NCI-H82 (cell line): ENCODE measurements around the gene PDAP1.

ENCODE experiments used
- DNase-seq: peaks from one replicate; lab custom pipeline; 2025; lab: John Stamatoyannopoulos, UW

PDAP1 gene

DNA sequence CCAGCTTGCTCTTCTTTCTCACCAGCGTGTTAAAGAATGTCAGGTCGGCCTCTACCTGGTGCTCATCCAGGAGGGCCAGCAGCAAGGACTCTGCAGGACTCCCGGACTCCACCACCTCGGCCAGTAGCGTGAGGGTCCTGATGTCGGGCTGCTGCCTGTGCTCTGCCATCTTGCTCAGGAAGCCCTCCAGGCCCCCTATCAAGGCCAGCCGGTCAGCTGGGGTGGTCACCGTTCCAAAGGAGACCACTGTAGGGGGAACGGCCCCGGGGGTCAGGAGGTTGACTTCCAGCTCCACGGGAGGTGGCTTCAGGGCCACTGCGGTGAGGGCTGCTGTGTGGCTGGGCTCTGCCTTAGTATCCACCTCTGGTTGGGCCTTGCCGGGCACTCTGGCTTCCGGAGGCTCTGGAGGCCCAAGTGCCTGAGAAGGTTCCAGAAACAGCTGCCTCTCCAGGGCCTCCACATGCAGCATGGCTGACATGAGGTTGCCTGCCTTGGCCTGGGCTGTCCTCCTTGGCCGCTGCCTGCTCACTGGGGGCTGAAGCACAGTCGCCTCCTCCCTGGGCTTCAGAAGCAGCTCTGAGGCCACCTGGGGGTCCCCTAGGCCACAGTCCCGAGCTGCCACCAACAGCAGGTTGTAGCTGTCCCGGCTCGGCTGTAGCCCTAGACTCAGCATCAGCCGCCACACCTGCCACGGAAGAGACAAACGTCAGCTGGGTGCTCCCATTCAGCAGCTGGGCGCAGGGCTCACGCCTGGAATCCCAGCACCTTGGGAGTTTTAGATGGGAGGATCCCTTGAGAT is 16.7 kb upstream of the PDAP1 start:
- DNase-seq = no peak

DNA sequence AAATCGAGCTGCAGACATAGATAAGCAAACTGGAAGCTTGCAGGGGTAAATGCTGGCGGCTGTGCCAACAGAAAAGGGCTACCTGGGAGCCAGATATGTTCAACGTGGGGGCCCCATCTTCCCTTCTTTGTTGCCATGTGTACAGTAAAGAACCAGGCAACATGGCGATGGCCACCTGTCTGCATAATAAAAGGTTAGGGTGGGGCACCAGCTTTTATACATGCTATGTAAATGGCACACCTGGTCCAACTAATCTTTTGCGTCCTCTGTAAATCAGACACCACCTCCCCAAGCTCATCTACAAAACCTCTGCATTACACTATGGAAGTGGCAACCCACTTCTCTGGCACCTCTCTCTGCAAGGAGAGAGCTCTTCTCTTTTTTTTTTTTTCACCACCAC is 14.2 kb upstream of the PDAP1 start:
- DNase-seq = no peak

DNA sequence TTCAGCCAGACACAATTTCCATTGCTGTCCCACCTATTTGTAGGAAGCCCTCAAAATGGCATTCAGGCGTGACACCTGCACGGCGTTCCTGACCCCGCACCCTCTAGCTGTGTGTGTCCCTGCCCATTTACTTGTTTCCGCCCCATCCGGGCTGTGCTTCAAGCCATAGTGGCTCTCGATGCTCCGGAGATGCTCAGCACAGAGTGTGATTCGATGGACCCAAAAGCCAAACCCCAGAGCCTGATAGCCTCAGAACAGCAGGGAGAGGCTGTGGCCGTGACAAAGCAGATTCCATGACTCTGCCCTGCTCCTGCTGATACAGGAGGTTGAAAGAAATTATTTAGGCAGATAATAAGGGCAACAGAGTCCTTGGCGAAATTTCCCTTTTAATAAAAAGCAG is 13.8 kb upstream of the PDAP1 start:
- DNase-seq = no peak

DNA sequence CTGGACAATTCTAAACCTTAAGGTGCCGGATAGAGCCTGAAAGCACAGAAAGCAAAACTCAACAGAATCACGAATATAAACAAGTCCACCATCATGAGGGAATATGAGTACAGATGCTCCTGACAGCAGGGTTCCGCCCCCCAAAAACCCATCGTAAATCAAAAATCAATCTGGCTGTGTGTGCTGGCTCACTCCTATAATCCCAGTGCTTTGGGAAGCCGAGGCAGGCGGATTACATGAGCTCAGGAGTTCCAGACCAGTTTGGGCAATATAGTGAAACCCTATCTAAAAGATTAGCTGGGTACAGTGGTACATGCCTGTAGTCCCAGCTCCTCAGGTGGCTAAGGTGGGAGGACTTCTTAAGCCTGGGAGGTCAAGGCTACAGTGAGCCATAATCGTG is 12.6 kb upstream of the PDAP1 start:
- DNase-seq = peak; percentile 42

DNA sequence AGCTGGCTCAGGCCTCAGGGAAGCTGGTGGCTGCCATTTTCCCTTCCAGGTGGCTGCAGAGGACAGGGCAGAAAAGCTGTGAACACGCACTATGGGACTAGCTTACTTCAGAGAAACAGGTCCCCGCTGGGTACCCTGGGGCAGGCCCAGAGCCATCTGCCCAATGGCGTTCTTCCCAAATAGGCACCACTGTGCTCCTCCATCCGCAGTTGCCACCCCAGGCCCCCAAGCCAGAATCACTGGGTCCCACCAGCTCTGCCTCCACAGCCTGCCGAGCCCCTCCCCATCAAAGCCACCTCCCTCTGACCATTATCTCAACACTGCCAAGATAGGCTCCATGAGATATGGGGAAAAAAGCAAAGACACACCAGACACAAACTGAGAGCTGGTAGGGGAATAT is 11.8 kb upstream of the PDAP1 start:
- DNase-seq = no peak

DNA sequence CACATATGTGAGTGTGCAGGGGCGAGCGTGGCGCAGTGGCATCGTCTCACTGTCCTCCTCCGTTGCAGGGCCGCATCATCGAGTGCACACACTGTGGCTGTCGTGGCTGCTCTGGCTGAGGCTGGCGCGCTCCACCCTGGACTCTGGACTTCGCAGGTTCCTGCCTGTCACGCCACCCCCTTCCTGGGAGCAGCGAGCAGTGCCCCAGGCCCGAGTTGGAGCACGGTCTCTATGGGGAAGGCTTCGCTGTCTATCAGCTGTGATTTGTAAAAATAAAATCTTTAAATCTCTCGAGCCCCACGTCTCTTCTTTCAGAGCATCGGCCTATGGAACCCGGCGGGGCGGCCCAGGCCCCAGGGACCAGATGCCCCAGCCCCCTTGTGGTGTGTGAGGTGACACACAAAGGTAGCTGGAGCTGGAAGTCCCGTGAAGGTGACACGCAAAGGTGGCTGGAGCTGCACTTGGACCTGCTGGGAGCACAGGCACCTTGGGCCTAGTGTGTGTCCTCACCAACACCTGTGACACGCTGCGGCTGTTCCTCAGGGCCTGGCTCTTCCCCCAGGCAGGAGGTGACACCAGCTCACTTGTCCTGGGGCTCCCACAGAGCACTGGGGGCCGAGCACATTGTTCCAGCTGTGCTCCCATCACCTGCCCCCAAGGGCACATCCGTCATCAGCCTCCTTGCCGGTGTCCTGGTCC is 11.1 kb upstream of the PDAP1 start:
- DNase-seq = no peak

DNA sequence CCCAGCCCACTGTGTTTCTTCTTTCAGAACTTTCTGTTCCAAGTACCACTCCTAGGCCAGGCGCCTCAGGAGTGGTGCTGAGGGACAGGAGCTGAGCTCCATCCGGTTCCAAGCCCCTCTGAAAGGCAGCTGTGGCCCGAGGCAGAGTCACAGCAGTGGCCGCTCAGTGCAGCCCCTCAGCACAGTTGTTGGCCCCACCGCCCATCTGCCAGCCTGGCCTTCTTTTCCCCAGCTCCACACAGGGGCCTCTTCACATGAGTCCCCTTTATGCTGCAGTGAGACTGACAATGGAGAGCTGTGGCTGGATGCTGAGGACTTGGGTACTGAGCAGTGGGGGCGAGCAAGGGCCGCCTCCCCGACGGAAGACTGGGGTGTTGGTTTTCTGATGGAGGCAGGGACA is 9.9 kb upstream of the PDAP1 start:
- DNase-seq = no peak

DNA sequence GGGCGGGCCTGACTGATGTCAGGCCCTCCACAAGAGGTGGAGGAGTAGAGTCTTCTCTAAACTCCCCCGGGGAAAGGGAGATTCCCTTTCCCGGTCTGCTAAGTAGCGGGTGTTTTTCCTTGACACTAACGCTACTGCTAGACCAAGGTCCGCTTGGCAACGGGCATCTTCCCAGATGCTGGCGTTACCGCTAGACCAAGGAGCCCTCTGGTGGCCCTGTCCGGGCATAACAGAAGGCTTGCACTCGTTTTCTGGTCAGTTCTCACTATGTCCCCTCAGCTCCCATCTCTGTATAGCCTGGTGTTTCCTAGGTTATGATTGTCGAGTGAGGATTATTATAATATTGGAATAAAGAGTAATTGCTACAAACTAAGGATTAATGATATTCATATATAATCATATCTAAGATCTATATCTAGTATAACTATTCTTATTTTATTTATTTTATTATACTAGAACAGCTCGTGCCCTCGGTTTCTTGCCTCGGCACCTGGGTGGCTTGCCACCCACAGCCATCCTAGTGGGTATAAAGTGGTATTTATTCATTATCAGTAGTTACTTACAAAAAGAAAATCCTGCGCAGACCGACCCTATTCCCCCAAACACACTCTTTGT is 7.2 kb upstream of the PDAP1 start:
- DNase-seq = peak; percentile 69

DNA sequence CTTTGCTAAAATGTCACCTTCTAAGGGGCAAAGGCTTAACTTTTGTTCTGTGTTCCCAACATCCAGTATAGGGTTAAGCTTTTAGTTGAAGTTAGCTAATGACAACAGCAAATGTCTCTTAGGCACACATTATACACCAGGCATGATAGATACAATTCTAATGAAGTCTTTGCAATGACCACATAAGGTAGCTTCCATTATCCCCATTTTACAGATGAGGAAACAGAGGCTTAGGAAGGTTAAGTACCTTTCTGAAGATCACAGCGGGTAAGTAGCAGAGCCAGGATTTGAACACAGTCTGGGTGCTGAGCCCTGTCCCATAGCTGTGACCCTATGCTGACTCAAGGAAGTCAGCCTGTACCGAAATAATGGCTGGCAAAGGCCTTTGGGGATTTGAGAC is 2.2 kb upstream of the PDAP1 start:
- no peak for DNase-seq

DNA sequence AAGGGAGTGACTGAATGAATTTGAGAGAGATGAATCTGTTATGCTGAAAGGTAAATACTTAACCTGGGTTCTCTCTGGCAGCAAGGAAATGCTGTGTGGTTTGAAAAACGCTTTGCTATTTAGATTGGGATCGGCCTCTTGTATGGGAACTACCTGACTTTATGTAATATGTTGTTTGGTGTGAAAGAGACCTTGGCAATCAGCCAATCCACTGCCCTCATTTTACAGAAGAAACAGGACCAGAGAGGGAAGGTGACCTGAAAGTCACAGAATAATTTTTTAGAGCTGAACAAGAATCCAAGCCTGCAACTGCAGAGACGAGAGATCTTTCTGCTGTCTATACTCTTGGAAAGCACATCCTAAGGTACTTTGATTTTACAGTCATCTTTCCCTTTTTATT is 1.4 kb upstream of the PDAP1 start:
- DNase-seq = no peak

DNA sequence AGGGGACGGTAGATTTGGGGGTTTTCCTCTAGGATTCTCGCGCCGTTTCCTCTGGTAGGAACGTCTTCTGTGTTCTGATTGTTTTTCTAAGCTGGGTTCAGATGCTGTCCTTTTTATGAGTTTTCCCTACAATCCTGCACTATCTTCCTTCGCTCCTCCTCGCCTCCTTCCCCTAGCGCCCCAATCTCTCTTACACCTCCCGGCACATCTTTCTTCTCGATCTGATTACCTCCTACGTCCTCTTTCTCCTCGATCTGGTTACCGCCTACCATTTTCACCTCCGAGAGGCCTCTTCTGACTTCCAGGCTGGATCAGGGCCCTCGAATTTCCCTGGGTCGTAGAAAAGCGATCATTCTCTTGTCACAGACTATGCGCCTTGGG is 785 bp upstream of the PDAP1 start:
- peak; percentile 38 for DNase-seq

DNA sequence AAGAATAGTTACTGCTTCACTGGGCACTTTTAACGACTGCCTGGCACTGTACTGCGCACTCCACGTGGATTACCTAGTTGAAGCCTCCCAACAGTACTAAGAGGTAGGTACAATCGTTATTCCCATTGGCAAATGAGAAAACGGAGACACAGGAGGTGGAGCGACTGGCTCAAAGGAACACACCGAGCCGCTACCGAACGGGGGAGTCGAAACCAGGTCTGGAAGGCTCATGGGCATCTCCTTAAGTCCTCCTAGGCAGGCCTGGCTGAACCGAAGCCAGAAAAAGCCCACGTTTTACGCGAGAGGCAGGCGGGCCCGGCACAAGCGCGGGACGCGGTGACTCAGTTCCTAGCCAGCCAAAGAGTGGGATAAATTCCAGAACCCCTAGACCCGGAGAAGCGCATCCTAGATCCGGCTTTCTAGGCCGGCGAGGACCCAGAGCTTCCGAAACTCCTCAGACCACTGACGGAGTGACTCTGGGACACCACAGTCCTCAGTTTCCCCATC is 472 bp downstream of the PDAP1 start:
- peak; percentile 53 for DNase-seq

DNA sequence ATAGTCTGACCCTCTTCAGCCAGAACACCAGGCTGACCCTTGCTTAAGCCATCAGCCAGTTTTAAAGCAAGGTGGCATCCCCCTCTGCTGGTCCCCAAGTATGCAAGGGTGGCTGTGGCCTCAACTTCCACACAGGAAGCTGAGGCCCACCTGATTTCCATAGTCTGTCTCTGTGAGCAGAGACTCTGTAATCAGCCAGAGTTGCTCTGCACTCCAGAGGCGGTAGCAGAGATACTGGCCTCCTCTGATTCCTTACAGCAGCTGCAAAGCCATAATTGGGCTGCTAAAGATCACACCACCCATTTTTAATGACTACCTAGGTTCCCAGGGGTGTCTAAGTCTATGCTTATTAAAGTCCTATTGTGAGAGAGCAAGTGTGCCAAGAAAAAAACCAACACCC is 1.8 kb downstream of the PDAP1 start:
- no peak for DNase-seq

DNA sequence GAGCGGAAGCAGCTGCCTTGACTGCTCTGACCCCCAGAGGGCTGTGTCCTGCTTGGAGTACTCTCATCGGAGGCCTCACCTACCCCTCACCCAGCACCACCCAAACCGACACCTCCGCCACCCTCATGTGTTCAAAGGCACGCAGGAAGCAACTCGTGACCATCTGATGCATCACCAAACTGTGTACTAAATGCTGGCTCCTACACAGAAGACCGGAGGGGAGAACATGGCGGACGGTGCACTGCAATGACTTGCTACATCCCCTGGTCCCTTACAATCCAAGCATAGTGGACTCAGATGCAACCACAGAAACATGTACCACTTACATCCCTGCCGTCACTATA is 3.4 kb downstream of the PDAP1 start:
- DNase-seq = no peak

DNA sequence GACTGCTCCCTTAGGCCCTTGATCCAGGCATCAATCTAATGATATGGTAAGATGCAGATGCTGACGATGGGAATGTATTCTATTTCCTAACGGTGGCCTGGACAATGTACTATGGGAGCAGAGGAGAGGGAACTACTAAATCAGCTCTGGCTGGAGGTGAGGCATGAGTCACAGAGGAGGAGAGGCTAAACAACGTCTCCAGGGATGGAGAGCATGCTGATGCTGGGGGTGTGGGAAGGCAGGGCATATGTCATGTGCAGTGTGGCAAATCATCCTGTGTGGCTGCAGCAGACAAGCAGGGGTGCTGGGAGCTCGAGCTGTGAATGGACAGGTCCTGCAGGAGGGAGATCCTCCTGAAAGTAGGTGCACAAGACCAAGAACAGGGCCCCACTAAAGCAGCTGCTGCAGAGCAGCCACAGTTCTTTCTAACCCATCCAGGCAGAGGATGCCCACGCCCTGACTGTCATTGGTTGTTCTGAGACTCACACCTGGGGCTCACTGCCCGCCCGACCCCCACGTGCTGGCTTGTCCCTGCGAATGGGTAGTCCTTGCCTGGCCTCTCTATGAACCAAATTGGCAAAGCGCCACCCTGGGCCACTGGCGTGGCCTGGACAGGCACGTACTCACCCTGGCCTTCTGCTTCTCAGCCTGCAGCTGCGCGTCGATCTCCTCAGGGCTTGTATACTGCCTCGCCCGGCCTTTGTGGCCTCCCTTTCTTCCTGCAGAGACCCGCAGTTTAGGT is 4.0 kb downstream of the PDAP1 start:
- no peak for DNase-seq

DNA sequence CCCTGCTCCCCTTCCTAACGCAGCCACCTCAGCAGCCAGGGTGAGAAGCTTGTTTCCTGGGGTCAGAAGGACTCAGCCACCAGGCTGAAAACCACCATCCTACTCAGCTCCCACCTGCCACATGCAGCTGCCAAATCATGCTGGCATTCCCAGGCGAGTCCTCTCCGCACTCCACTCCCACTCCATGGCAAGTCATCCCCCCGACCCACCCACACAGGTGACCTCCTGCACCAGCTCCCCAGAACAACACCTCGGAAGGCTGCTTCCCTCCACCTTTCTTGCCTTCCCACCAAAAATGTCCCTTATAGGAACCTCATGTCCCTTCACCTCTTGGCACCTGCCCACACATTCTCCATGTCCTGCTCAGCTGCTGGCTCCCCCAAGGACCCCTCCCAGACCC is 4.6 kb downstream of the PDAP1 start:
- DNase-seq = no peak

DNA sequence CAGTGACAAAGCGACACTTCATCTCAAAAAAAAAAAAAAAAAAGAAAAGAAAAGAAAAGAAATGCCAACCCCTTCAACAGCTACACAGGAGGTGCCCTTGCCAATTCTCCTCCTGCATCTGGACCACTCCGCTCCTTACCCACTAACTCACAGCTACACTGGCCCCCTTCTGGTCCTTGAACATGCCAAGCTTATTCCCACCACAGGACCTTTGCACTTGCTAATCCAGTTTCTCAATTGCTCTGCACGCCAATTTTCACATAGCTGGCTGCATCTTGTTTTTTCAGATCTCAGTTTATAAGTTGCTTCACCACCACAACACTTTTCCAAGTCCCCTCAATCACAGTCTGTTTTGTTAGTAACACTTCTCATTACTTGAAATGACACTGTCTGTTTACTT is 5.5 kb downstream of the PDAP1 start:
- no peak for DNase-seq

DNA sequence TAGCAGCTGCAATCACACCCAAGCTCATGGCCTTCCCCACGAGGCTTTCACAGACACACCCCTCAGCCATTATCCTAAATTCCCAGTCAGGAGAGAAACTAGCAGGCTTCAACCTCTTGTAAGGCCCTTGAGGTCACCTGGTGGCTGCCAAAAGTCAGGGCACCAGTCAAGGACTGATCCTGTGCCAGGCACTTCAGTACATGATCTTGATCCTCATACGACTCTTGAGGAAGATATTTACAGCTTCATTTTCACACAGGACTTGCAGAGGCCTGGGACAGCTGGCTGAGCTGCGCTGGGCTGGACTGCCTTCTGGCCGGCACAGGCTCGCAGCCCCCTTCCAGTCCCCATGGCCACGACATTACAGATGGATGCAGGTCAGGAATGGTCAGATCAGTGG is 8.8 kb downstream of the PDAP1 start:
- no peak for DNase-seq

DNA sequence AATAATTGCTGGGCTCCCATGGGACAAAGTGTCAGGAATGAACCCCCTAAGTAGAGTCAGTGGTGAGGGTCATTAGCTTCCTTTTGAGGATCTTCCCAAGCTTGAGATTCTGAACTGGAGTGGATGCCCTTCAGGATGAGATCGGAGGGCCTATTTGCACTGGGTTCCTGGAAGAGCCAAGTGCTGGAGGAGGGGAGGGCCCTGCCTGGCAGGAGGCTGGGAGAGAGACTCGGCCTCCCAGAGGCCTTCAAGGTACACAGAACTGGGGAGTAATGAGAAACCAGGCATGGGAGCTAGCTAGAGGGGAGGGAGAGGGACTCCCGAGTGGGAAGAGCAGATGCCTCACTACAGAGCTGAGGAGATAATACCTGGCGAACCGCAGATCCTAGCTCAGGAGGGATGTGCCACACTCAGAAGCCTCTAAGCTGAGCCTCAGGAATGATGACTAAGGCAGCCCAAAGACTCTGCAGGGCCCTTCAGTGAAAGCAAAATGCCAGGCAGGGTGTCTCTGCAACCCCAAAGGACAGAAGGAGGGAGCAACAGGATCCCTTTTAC is 9.4 kb downstream of the PDAP1 start:
- no peak for DNase-seq

DNA sequence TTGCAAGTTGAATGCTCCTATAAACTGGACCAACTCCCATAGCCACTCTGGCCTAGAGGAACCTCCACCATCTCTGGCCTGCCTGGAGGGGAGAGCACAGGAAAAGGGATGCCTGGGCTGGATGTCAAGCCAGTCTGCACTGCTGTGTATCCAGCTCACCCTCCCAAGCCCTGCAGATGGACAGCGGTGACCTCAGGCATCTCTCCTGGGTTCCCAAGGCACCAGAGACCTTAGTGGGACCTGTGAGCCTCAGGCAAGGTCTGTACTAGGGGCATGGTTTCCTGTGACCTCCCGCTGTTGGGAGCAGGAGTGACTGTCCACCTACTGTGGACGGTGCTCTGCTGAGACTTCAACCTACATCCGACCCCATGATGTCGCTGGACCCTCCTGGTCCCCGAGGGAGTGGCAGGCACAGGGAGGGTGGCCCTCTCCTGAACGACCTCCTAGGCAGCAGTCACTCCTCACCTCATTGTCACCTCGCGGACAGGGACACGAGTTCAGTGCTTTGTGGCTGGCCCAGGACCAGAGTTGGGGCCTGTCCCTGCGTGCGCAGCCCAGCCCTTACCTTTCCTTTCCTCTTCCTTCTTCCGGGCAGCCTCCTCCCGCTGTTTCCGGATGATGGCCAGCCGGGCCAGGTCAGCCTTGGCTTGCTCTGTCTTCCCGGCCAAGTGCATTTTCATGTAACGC is 11.0 kb downstream of the PDAP1 start:
- DNase-seq = no peak

DNA sequence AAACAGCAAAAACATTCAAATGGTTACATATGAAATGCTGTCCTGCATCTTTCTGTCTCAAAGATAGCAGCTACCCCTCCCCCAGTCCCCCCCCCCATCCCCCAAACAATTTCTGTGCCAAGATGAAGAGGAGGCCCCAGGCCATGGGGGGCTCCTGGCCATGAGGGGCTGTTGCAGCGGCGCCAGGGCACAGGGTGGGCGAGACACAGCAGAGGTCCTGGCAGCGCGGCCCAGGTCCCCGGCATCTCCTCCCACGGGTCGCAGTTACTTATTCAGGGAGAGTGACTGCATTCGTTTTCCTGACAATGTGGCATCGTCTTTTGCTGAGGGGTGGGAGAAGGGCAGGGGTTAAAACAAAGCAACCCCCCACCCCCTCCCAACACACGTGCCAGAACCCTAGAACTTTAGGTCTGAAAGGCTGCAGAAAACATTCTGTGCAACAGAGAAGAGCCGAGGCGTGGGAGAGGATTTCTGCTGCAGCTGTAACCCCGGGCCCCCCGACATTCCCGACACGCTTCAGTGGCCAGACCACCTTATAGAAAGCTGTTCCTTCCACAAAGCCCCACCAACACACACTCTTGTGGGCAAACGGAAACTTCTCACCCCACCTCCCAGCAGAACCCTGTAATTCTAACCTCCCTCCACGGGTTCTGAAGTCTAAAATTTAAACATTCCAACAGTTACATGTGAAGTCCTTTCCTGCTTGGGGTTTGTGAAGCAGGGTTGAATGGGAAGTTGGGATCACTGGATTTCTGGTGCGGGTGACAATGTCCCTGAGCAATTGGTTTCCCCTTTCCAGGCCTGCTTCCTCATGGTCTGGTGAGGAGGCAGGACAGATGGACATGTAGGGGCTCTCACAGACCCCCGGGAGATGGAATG is 11.7 kb downstream of the PDAP1 start:
- DNase-seq = no peak
